Measurements from ENCODE around the gene ANO9. TPM values are rescaled to one million over a fixed set of nuclear protein-coding genes. Genes with fewer than 3 reads are reported as not detected.

ANO9 gene
- total and polyA plus RNA-seq, 4 donors, result 0.20 to 0.75 (median 0.40) TPM

GRCh38 chr11:371716-372590 is 69.9 kb downstream of the ANO9 start:
- Histone ChIP-seq H3K9ac (ENCODE audit: low read depth in 1 of 2, low read length in 2 of 2) (no peak overlapping the region), H3K4me1 (ENCODE audit: control insufficient read depth in 4 of 4, insufficient read depth in 4 of 4, low read length in 3 of 4) (peaks cover 0 to 5% (median 2%) of the 10 kb centered on the region in 4 donors), H3K27me3 (ENCODE audit: control insufficient read depth in 4 of 4, insufficient read depth in 4 of 4, low read length in 3 of 4) (peaks cover 0 to 14% (median 9%) of the 10 kb centered on the region in 4 donors), H3K27ac (ENCODE audit: low read depth in 1 of 2, low read length in 2 of 2) (no peak overlapping the region), H3K36me3 (ENCODE audit: control insufficient read depth in 4 of 4, insufficient read depth in 3 of 4, low read depth in 1 of 4, low read length in 3 of 4) (no peaks in the 10 kb centered on the region), H3K4me3 (ENCODE audit: low read depth in 1 of 3, low read length in 3 of 3) (no peak overlapping the region), H3K9me3 (ENCODE audit: control insufficient read depth in 4 of 4, low read length in 3 of 4) (no peaks in the 10 kb centered on the region)
- DNase-seq (ENCODE audit: low spot score), result no peak
- TF ChIP-seq JUND (IDR thresholded peaks at IDR 0.05), result no peak
- TF ChIP-seq NR2F2 (IDR thresholded peaks at IDR 0.05), result no peak
- no peak for TF ChIP-seq MAX (IDR thresholded peaks at IDR 0.05)
- no peak for TF ChIP-seq YY1 (IDR thresholded peaks at IDR 0.05)
- TF ChIP-seq FOXA1 (IDR thresholded peaks at IDR 0.05), result no peak
- TF ChIP-seq FOXA2 (IDR thresholded peaks at IDR 0.05), result no peak
- TF ChIP-seq SP1 (IDR thresholded peaks at IDR 0.05), result no peak
- TF ChIP-seq TAF1 (conservative IDR thresholded peaks at IDR 0.05), result no peak
- TF ChIP-seq ATF3 (IDR thresholded peaks at IDR 0.05), result no peak
- no peak for TF ChIP-seq CTCF (IDR thresholded peaks at IDR 0.05; ENCODE audit: low read depth, low read length, missing input control)
- no peak for TF ChIP-seq ZBTB33 (IDR thresholded peaks at IDR 0.05)
- TF ChIP-seq GABPA (IDR thresholded peaks at IDR 0.05 in 1 of 2, conservative IDR thresholded peaks at IDR 0.05 in 1 of 2), result no peak
- no peak for TF ChIP-seq EGR1 (IDR thresholded peaks at IDR 0.05; ENCODE audit: low read depth in 2 of 2)
- 91% methylated on average over 19 of the region's 19 CpGs for WGBS

- Histone ChIP-seq H3K9ac (ENCODE audit: low read depth in 1 of 2, low read length in 2 of 2) (no peak overlapping the region), H3K9me3 (ENCODE audit: control insufficient read depth in 4 of 4, low read length in 3 of 4) (no peaks in the 10 kb centered on the region), H3K36me3 (ENCODE audit: control insufficient read depth in 4 of 4, insufficient read depth in 3 of 4, low read depth in 1 of 4, low read length in 3 of 4) (no peaks in the 10 kb centered on the region), H3K27ac (ENCODE audit: low read depth in 1 of 2, low read length in 2 of 2) (no peak overlapping the region), H3K4me1 (ENCODE audit: control insufficient read depth in 4 of 4, insufficient read depth in 4 of 4, low read length in 3 of 4) (peaks cover 0 to 5% (median 2%) of the 10 kb centered on the region in 4 donors), H3K27me3 (ENCODE audit: control insufficient read depth in 4 of 4, insufficient read depth in 4 of 4, low read length in 3 of 4) (peaks cover under 1 to 18% (median 10%) of the 10 kb centered on the region in 4 donors), H3K4me3 (ENCODE audit: low read depth in 1 of 3, low read length in 3 of 3) (no peak overlapping the region)
- TF ChIP-seq TAF1 (conservative IDR thresholded peaks at IDR 0.05) (no peak), ATF3 (IDR thresholded peaks at IDR 0.05) (no peak), GABPA (IDR thresholded peaks at IDR 0.05 in 1 of 2, conservative IDR thresholded peaks at IDR 0.05 in 1 of 2) (no peak), HNF4A (conservative IDR thresholded peaks at IDR 0.05) (no peak), RXRA (IDR thresholded peaks at IDR 0.05) (no peak), FOXA1 (IDR thresholded peaks at IDR 0.05) (no peak), CTCF (IDR thresholded peaks at IDR 0.05; ENCODE audit: low read depth, low read length, missing input control) (no peak), SP1 (IDR thresholded peaks at IDR 0.05) (no peak), RAD21 (IDR thresholded peaks at IDR 0.05) (no peak), EGR1 (IDR thresholded peaks at IDR 0.05; ENCODE audit: low read depth in 2 of 2) (no peak), YY1 (IDR thresholded peaks at IDR 0.05) (no peak)
- no peak for DNase-seq (ENCODE audit: low spot score)
- 85% methylated on average over 5 of the region's 5 CpGs for WGBS
These were observed 70.8 kb downstream of the ANO9 start for GRCh38 chr11:371051-371450.

Measured in liver (tissue), 9 donors.